Duodenal mucosa (tissue), 2 donors: Measurements from ENCODE around the gene RABGAP1.

Experiments used
- H3K27ac ChIP-seq: one replicate; pipeline ENCODE4 v1.7.0; 2013; ENCODE audit warnings: low read depth, low read length
- H3K27me3 ChIP-seq, 2 donors: one replicate each; pipeline ENCODE4 v1.7.0; 2013; ENCODE audit warnings: low read length in 2 of 2, control low read depth in 1 of 2; ENCODE audit not compliant: insufficient read depth in 2 of 2, control insufficient read depth in 1 of 2
- H3K36me3 ChIP-seq, 2 donors: one replicate each; pipeline ENCODE4 v1.7.0; 2013; ENCODE audit warnings: low read length in 2 of 2, control low read depth in 1 of 2; ENCODE audit not compliant: insufficient read depth in 2 of 2, control insufficient read depth in 1 of 2
- H3K4me1 ChIP-seq, 2 donors: one replicate each; pipeline ENCODE4 v1.7.0; 2013; ENCODE audit warnings: low read length in 2 of 2, control low read depth in 1 of 2; ENCODE audit not compliant: insufficient read depth in 2 of 2, control insufficient read depth in 1 of 2
- H3K4me3 ChIP-seq, 2 donors: one replicate each; pipeline ENCODE4 v1.7.0; 2013; ENCODE audit warnings: low read length in 2 of 2, low read depth in 1 of 2
- H3K9ac ChIP-seq, 2 donors: one replicate each; pipeline ENCODE4 v1.7.0; 2013; ENCODE audit warnings: low read length in 2 of 2, low read depth in 1 of 2
- H3K9me3 ChIP-seq, 2 donors: one replicate each; pipeline ENCODE4 v1.7.0; 2013; ENCODE audit warnings: low read length in 2 of 2, control low read depth in 1 of 2; ENCODE audit not compliant: control insufficient read depth in 1 of 2

RABGAP1 gene

DNA sequence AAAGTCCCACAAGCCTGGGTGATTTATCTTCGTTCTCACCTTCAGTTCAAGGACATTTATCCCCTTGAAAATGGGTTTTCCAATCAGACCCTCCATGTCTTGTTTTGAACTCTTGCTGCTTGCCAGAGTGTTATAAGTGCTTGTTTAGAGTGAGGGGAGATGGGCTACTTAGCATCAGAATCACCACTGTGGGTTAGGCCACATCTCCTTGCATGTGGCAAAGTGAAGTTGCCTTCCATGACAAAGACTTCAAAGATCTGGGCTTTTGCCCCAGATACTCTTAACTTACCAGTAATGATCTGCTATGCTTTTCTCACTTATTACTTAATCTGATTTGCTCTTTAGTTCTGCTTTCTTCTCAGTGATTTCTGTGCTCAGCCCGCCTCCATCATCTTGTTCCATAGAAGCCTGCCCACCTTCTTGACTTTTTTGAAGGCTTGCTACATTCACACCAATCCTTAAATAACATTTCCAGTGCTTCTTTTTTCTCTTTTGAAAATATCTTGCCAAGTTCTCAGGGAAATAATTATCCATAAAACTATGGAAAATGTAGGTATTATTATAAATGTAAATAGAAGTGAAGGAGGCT lies 131.7 kb downstream of the RABGAP1 start:
- Histone ChIP-seq H3K9me3 (no peaks in the 10 kb centered on the region), H3K36me3 (peaks cover 9 to 21% of the 10 kb centered on the region in 2 donors), H3K9ac (no peak overlapping the region), H3K4me1 (peaks cover 0 to 6% of the 10 kb centered on the region in 2 donors), H3K27ac (no peak overlapping the region), H3K27me3 (no peaks in the 10 kb centered on the region), H3K4me3 (no peak overlapping the region)

- Histone ChIP-seq H3K4me3 (no peak overlapping the region), H3K36me3 (peaks cover 8 to 20% of the 10 kb centered on the region in 2 donors), H3K9ac (no peak overlapping the region), H3K27ac (no peak overlapping the region), H3K4me1 (peaks cover 0 to 6% of the 10 kb centered on the region in 2 donors), H3K27me3 (no peaks in the 10 kb centered on the region), H3K9me3 (no peaks in the 10 kb centered on the region)
Measured at GRCh38 chr9:123073441-123073840, 132.6 kb downstream of the RABGAP1 start.

DNA sequence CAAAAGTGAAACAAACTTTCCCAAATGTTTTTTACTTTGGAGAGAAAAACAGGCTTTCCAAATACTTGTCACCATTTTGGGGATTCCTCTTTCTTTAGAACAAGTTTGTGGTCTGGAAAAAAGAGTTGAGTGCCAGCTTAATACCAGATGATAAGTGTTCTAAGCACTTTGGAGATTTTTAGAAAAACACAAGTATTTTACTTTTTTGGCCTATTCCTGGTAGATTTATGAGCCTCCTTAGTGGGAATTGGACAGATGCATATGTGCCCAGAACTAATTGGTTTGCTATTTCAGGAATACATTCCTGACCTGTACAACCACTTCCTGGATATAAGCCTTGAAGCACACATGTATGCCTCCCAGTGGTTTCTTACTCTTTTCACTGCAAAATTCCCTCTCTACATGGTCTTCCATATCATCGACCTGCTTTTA lies 133.2 kb downstream of the RABGAP1 start:
- no peak overlapping the region for H3K9ac ChIP-seq
- peaks cover 0 to 6% of the 10 kb centered on the region in 2 donors for H3K4me1 ChIP-seq
- no peak overlapping the region for H3K4me3 ChIP-seq
- peaks cover 11 to 20% of the 10 kb centered on the region in 2 donors for H3K36me3 ChIP-seq
- no peaks in the 10 kb centered on the region for H3K27me3 ChIP-seq
- H3K27ac ChIP-seq: no peak overlapping the region
- no peaks in the 10 kb centered on the region for H3K9me3 ChIP-seq

DNA sequence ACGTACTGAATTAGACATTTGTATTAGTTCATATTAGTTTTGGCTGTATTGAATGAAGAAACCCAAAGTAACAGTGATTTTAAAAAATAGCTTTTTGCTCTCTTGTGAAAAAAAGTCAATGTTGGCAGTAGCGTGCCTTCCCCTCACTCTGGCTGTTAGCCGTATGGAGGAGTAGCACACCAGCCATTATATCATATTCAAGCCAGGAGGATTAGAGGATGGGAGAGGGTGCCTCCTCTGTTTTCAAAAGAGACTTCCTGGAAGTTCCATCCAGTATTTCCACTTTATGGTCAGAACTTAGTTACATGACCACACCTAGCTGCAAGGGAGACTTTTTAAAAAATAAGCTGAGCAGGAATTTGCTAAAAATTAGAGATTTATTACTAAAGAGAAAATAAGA lies 133.8 kb downstream of the RABGAP1 start:
- H3K27ac ChIP-seq: no peak overlapping the region

GRCh38 chr9:123080444-123080843 lies 139.6 kb downstream of the RABGAP1 start:
- Histone ChIP-seq H3K27me3 (no peaks in the 10 kb centered on the region), H3K9ac (no peak overlapping the region), H3K27ac (no peak overlapping the region), H3K4me3 (no peak overlapping the region), H3K4me1 (no peaks in the 10 kb centered on the region), H3K9me3 (no peaks in the 10 kb centered on the region), H3K36me3 (peaks cover 31 to 35% of the 10 kb centered on the region in 2 donors)

More for the DNA sequence above, 133.8 kb downstream of the RABGAP1 start:
- no peaks in the 10 kb centered on the region for H3K27me3 ChIP-seq
- peaks cover 14 to 21% of the 10 kb centered on the region in 2 donors for H3K36me3 ChIP-seq
- H3K4me3 ChIP-seq: no peak overlapping the region
- no peaks in the 10 kb centered on the region for H3K9me3 ChIP-seq
- peaks cover 0 to 6% of the 10 kb centered on the region in 2 donors for H3K4me1 ChIP-seq
- H3K9ac ChIP-seq: no peak overlapping the region

DNA sequence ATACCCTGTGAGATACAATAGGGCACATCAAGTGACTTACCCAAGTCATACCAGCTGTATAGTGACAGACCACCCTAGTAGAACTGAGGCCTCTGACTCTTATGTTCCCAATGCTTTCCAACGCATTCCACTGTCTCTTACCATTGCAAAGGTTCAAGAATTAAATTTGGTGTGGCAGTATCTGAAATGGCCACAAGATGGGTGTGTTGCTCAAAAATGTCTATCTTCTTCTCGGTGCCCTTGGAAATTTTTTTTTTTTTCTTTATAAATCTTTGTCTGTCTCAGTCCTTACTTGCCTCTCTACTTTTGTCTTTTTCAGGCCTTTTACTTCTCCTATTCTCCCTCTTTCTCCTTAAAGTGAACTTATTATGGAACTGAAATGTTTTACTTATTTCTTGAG lies 141.0 kb downstream of the RABGAP1 start:
- no peak overlapping the region for H3K27ac ChIP-seq
- H3K4me3 ChIP-seq: no peak overlapping the region
- H3K4me1 ChIP-seq: no peaks in the 10 kb centered on the region
- peaks cover 25 to 45% of the 10 kb centered on the region in 2 donors for H3K36me3 ChIP-seq
- H3K9me3 ChIP-seq: no peaks in the 10 kb centered on the region
- H3K9ac ChIP-seq: no peak overlapping the region
- no peaks in the 10 kb centered on the region for H3K27me3 ChIP-seq

DNA sequence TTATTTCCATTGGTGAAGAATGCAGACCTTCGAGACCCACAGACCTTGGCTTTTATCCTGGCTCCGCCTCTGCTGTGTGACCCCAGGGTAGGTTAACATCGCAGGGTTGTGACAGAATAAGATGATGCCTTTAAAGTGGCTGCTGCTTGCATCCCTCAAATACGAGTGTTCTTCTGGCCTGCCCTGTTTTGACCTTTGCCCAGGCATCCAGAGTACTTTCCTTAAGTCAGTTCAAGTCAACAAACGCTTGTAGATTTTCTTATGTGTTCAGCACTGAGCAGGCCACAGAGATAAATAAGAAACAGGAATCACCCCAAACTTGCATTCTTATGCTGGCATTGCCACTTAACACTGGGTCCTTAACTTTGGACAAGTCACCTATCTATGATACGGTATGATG lies 142.9 kb downstream of the RABGAP1 start:
- no peaks in the 10 kb centered on the region for H3K27me3 ChIP-seq
- no peaks in the 10 kb centered on the region for H3K9me3 ChIP-seq
- H3K27ac ChIP-seq: no peak overlapping the region
- peaks cover 25 to 51% of the 10 kb centered on the region in 2 donors for H3K36me3 ChIP-seq
- H3K4me1 ChIP-seq: no peaks in the 10 kb centered on the region
- no peak overlapping the region for H3K9ac ChIP-seq
- no peak overlapping the region for H3K4me3 ChIP-seq

DNA sequence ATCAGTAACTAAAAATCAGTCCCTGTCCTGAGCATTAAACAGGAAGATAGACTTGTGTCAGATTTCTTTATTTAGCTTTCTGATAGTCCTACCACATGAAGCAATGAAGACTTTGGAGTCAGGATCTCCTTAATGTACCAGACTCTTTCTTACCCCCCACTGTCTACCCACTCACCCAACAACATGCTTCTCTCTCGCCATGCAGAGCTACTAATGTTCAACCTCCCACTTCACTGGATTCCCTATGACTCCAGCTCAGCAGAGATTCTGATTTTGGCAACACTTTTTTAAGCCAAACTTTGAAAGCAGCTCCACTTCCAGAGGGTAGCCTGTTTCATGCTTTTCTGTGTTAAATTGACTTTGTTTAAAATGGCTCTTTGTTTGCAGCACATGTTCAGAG lies 143.4 kb downstream of the RABGAP1 start:
- peaks cover 22 to 51% of the 10 kb centered on the region in 2 donors for H3K36me3 ChIP-seq
- no peak overlapping the region for H3K4me3 ChIP-seq
- H3K9ac ChIP-seq: no peak overlapping the region
- H3K27ac ChIP-seq: no peak overlapping the region
- no peaks in the 10 kb centered on the region for H3K27me3 ChIP-seq
- no peaks in the 10 kb centered on the region for H3K9me3 ChIP-seq
- no peaks in the 10 kb centered on the region for H3K4me1 ChIP-seq

GRCh38 chr9:123085916-123086315 lies 145.1 kb downstream of the RABGAP1 start:
- Histone ChIP-seq H3K4me3 (no peak overlapping the region), H3K9ac (no peak overlapping the region), H3K27me3 (no peaks in the 10 kb centered on the region), H3K4me1 (no peaks in the 10 kb centered on the region), H3K9me3 (no peaks in the 10 kb centered on the region), H3K27ac (no peak overlapping the region), H3K36me3 (peaks cover 19 to 52% of the 10 kb centered on the region in 2 donors)

DNA sequence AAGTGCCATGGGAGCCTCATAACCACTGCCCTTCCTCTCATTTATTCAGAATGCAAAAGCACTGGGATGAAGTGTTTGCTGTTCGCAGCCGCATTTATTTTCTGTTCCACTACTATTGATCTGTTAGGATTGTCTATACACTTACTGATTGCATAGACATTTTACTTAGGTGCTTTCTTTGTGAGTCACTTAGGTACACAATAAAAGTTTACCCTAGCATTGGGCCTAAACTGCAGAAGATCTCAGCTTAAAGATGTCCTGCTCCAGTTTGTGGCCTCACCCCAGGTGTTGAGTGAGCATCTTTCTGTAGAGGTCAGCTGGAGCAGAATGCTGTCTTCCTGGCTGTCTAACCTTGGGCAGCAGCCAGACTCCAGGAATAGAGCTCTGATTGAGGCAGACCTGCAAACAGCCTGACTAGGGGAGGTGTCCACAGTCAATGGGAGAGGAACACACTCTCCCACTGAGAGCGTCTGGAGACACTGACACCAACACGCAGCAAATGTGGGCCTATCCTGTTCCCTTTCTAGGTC lies 146.6 kb downstream of the RABGAP1 start:
- Histone ChIP-seq H3K36me3 (peaks cover 23 to 60% of the 10 kb centered on the region in 2 donors), H3K27ac (no peak overlapping the region), H3K9me3 (no peaks in the 10 kb centered on the region), H3K27me3 (no peaks in the 10 kb centered on the region), H3K4me3 (no peak overlapping the region), H3K4me1 (no peaks in the 10 kb centered on the region), H3K9ac (no peak overlapping the region)
